Thoracic aorta (tissue), 2 donors: ENCODE data around the gene CSF3R. TPM values are rescaled to one million over a fixed set of nuclear protein-coding genes. Genes with fewer than 3 reads are reported as not detected.
A peak's percentile ranks its signal among the peaks of the same experiment; 100 is the strongest.

Experiments
- ATAC-seq: fragments of 150-250 bp; one replicate; pipeline ENCODE4 v1.8.0; 2017; ENCODE audit warnings: low read depth; ENCODE audit not compliant: insufficient number of reproducible peaks, low FRiP score
- DNase-seq: peaks from one replicate; pipeline ENCODE4 v3.0.0-alpha.2; 2020; ENCODE audit warnings: low spot score
- H3K27ac ChIP-seq, 2 donors: fragments of 200-600 bp; sonication (generic); 1 replicate in 1 of 2; 2 replicates in 1 of 2; pipeline ENCODE4 v1.5.1; 2016; ENCODE audit warnings: mild to moderate bottlenecking in 2 of 2, moderate library complexity in 2 of 2
- H3K27me3 ChIP-seq: fragments of 200-600 bp; sonication (generic); replicated peaks from 2 replicates; pipeline ENCODE4 v1.6.0; 2016; ENCODE audit warnings: mild to moderate bottlenecking; ENCODE audit not compliant: insufficient read depth
- H3K36me3 ChIP-seq: fragments of 200-600 bp; sonication (generic); one replicate; pipeline ENCODE4 v1.5.1; 2016
- H3K4me1 ChIP-seq, 2 donors: fragments of 200-600 bp; sonication (generic); 1 replicate in 1 of 2; 2 replicates in 1 of 2; pipeline versions ENCODE4 v1.5.1 to v1.6.0; 2016; ENCODE audit warnings: low read depth in 2 of 2, mild to moderate bottlenecking in 1 of 2; ENCODE audit not compliant: control insufficient read depth in 1 of 2
- H3K4me3 ChIP-seq: fragments of 200-600 bp; sonication (generic); 2 replicates; pipeline ENCODE4 v1.5.1; 2016; ENCODE audit warnings: mild to moderate bottlenecking
- H3K9me3 ChIP-seq: fragments of 200-600 bp; sonication (generic); 2 replicates; pipeline ENCODE4 v1.5.1; 2016
- CTCF ChIP-seq: fragments of 200-600 bp; sonication (generic); IDR thresholded peaks from one replicate; pipeline ENCODE4 v1.5.1; 2019; ENCODE audit warnings: antibody characterized with exemption
- total RNA-seq, 2 donors: library from RNA; depleted of rRNA; stranded (reverse); fragments of >200 nt; gene quantifications; one replicate each; pipeline versions ENCODE4 v1.1.0 to v1.2.3, GENCODE V29; 2016

The CSF3R gene
- total RNA-seq, 2 donors from 2014 or later = 28.6 to 43.7 TPM

GRCh38 chr1:36516372-36517010 is 33.8 kb upstream of the CSF3R start:
- Histone ChIP-seq H3K27me3 (no peaks in the 10 kb centered on the region), H3K4me3 (no peak overlapping the region), H3K9me3 (no peaks in the 10 kb centered on the region), H3K27ac (no peak overlapping the region), H3K36me3 (no peaks in the 10 kb centered on the region), H3K4me1 (no peaks in the 10 kb centered on the region)
- no peak for DNase-seq
- peak; percentile 47 for TF ChIP-seq CTCF
- no peak for ATAC-seq

GRCh38 chr1:36515315-36516138 is 32.8 kb upstream of the CSF3R start:
- Histone ChIP-seq H3K27ac (no peak overlapping the region), H3K9me3 (no peaks in the 10 kb centered on the region), H3K4me3 (no peak overlapping the region), H3K4me1 (no peaks in the 10 kb centered on the region), H3K27me3 (no peaks in the 10 kb centered on the region), H3K36me3 (no peaks in the 10 kb centered on the region)
- ATAC-seq = no peak
- TF ChIP-seq CTCF = no peak
- no peak for DNase-seq

- no peak overlapping the region for H3K4me3 ChIP-seq
- no peak for TF ChIP-seq CTCF
- no peaks in the 10 kb centered on the region for H3K36me3 ChIP-seq
- H3K9me3 ChIP-seq = no peaks in the 10 kb centered on the region
- DNase-seq = no peak
- no peaks in the 10 kb centered on the region for H3K4me1 ChIP-seq
- H3K27ac ChIP-seq = no peak overlapping the region
- H3K27me3 ChIP-seq = no peaks in the 10 kb centered on the region
- ATAC-seq = no peak
Observed at GRCh38 chr1:36514501-36514900, 31.8 kb upstream of the CSF3R start.

- ATAC-seq (no peak), DNase-seq (no peak)
- Histone ChIP-seq H3K4me3 (no peak overlapping the region), H3K36me3 (no peaks in the 10 kb centered on the region), H3K27ac (no peak overlapping the region), H3K27me3 (no peaks in the 10 kb centered on the region), H3K9me3 (no peaks in the 10 kb centered on the region), H3K4me1 (no peaks in the 10 kb centered on the region)
- TF ChIP-seq CTCF = no peak
Observed at GRCh38 chr1:36513676-36514473, 31.2 kb upstream of the CSF3R start.

GRCh38 chr1:36512842-36513241 is 30.1 kb upstream of the CSF3R start:
- no peaks in the 10 kb centered on the region for H3K27me3 ChIP-seq
- DNase-seq (no peak), ATAC-seq (no peak)
- no peaks in the 10 kb centered on the region for H3K36me3 ChIP-seq
- no peak overlapping the region for H3K27ac ChIP-seq
- no peaks in the 10 kb centered on the region for H3K9me3 ChIP-seq
- TF ChIP-seq CTCF = no peak
- H3K4me3 ChIP-seq = no peak overlapping the region
- H3K4me1 ChIP-seq = no peaks in the 10 kb centered on the region
